ENCODE measurements around the gene TLE6.
"Not testable (repeated sequence)": the region's sequence is repeated elsewhere in the genome, so short reads cannot be mapped to it uniquely, and the experiment has no call there.

Gene TLE6

DNA sequence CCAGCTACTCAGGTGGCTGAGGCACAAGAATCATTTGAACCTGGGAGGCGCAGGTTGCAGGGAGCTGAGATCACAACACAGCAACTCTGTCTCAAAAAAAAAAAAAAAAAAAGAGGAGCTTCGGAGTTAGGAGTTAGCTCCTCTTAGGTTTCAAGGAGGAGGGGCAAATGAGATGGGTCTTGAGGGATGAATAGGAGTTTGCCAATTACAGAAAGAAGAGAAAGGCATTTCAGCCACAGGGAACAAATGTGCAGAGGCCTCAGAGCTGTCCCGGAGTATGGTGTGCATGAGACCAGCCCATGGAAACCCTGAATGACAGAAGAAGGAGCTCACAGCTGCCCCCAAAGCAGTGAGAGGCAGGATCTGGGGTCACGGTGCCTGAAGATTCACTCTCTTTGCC lies 27.2 kb downstream of the TLE6 start:
- DNase-seq: no peak

DNA sequence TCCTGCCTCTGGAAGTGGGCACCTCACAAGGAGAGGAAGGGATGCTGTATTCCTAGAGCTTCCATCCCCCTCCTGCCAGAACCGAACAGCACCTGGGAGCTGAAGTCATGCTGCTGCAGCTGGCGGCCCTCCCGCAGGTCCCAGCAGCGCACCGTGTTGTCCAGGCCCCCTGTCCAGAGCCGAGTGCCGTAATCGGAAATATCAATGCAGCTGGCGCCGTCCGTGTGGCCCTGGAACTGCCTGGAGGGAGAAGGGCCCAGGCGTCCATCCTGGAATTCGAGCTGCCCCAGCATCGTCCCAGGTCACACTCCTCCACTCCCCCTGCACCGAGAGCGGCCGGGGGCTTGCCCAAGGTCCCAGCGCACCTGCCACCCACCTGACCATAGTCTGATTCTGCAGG lies 28.0 kb downstream of the TLE6 start:
- DNase-seq: no peak

DNA sequence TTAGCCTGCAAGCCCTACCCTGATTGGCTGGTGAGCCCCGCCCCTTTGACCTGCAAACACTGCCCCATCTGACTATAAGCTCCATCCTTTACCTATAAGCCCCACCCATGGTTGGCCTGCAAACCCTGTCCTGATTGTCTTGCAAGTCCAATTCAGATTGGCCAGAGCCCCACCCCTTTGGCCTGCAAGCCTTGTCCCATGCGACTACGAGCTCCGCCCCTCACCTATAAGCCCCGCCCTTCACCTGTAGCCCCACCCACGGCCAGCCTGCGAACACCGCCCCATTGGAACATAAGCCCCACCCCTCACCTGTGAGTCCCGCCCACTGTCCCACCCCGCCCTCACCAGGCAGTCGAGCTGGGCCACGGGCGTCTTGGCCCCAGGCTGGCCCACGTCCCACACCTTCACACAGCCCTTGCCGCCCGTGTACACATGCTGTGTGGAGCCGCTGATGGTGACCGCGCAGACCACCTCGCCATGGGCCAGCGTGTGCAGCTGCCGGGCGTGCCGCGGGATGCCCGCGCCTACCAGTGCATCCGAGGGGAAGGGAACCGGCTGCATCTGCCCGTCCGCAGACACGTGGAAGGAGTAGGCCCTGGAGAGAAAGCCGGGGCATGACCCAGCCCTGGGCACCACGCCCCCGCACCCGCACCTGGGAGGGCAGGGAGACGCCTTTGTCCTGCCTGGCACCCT lies 28.9 kb downstream of the TLE6 start:
- DNase-seq: no peak

- no peak for DNase-seq
Measured at GRCh38 chr19:3007975-3008374, 30.6 kb downstream of the TLE6 start.

DNA sequence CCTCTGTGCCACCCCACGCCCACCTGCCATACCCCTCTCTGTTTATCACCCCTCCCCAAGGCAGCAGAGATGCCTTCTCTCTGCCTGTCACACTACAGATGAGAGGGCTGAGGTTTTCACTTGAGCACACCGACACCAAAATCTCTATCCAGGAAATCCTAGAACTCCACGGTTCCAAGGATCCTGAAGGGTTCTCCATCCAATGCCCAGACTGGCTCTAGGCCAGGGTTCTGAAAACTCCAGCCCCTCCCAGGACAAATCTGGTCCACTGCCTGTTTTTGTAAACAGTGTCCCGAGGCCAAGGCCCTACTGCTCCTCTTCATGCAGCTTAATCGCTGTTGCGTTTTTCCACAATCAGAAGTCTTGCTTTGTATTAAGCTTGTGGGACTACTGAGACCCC lies 31.6 kb downstream of the TLE6 start:
- DNase-seq: no peak

DNA sequence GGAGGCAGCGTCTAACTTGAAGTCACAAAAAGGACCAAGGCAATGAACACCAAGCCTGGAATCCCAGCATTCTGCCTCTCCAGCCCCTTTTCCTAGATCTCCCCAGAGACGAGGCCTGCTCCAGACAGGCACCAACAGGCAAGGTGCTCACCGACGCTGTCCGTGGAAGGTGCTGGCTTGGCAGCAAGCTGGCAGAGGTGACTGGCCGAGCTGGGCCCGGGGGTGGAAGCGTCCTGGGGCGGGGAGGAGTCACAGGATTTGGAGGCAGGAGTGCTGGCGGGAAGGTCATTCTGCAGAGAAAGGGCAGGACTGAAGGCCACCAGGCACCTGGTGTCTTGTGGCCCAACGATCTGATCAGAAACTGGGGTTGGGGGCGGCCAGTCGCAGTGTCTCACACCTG lies 33.5 kb downstream of the TLE6 start:
- DNase-seq: no peak

- not testable (repeated sequence) for DNase-seq
Measured at GRCh38 chr19:3012059-3012458, 34.7 kb downstream of the TLE6 start.

- DNase-seq: no peak
Measured at GRCh38 chr19:3012621-3013262, 35.4 kb downstream of the TLE6 start.

DNA sequence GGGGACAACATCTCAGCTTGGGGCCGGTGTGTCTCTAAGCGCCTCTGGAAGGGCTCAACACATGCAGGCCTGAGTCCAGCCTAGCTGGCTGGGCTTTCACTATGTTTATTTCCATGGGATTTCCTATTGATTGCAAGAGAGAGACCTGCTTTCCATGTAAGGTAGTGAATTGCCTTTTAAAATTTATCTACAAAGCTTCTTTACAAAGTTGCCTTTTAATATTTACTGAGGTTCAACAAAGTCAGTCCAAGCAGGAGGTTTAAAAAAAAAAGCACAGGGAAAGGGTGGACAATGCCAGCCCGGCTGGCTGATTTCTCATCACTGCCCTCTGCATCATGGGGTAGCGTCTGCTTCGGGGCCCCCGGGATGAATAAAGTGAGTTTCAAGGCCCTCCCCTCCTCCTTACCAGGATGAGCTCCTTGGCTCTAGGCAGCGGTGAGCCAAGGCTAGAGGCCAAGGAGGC lies 35.9 kb downstream of the TLE6 start:
- no peak for DNase-seq

- DNase-seq: no peak
Measured at GRCh38 chr19:3014135-3014534, 36.8 kb downstream of the TLE6 start.

- no peak for DNase-seq
Measured at GRCh38 chr19:3015126-3016057, 38.0 kb downstream of the TLE6 start.

GRCh38 chr19:3017923-3018322 lies 40.6 kb downstream of the TLE6 start:
- DNase-seq: no peak

DNA sequence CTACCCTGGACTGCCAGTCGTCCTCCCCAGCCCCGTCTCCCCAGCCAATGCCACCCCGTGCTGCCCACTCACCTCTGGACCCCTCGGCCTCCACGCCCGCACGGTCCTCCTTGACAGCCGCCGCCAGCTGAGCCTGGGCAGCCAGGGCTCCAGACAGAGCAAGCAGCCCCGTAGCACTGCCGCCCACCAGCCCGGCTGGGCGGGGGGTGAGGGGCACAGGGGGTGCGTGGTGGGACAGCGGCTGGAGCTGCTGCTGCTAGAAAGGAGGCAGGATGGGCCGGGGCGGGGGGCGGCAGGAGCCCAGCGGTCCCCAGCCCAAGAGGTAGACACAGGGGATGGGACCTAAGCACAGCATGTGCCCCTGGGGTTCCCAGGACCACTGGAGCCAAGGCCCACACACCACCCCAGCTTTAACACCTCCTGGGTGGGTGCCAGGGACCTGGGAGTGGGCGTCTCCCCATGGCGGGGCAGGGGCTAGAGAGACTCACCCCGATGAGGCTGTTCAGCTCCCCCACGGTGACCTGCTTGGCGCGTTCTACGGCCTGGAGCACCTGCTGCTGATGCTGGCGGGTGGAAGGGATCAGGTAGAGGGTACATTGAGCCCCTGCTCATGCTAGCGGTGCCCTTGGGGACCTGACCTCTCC lies 42.0 kb downstream of the TLE6 start:
- no peak for DNase-seq

DNA sequence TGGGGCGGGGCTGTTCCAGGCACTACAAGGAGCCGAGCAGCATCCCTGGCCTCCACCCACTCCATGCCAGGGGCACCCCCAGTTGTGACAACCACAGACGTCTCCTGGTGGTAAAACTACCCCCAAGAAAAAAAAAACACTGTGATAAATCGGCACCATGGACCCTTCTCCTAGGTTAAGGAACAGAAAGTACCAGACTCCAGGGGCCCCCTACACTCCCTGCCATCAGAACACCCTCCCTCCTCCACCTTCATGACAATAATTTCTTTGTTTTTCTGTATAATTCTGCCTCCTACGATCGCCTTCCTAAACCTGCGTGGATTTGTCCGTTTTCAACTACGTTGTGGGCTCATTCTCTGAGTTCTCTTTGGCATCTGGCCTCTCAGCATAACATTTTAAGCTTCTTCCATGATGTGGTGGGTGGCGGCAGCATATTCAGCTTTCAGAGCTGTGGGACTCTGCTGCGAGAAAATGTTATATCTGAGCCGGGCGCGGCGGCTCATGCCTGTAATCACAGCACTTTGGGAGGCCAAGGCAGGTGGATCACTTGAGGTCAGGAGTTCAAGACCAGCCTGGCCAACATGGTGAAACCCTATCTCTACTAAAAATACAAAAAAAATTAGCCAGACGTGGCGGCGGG lies 43.1 kb downstream of the TLE6 start:
- no peak for DNase-seq

GRCh38 chr19:3024509-3024869 lies 47.1 kb downstream of the TLE6 start:
- no peak for DNase-seq

DNA sequence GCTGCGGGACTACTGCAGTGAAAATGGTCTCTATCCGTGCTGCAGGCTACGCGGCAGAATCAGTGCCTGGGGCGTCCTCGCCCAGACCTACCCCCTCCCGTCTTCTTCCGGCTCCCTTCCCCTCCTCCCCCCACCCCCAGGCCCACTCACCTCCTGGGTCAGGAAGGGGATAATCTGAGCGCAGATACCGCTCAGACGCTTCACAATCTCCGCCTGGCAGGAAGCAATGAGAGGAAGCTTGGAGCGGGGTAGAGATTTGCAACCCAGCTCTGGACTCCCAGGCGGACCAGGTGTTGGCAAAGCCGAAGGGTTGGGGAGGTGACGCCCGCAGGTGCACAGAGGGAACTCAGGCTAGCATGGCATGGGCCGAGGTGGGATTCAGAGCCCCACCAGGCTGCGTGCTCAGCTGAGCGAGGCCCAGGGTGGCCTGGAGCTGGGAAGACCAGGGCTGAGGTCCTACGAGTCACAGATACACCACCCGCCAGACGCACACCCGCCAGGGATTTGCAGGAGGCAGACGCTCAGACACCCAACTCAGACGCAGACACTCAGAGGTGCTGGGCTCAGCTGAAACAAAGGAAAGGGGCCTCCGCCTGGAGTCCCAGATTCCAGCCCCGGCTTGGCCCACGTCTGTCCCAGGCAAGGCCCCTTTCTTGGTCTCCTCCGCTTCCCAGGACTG lies 47.6 kb downstream of the TLE6 start:
- no peak for DNase-seq

DNA sequence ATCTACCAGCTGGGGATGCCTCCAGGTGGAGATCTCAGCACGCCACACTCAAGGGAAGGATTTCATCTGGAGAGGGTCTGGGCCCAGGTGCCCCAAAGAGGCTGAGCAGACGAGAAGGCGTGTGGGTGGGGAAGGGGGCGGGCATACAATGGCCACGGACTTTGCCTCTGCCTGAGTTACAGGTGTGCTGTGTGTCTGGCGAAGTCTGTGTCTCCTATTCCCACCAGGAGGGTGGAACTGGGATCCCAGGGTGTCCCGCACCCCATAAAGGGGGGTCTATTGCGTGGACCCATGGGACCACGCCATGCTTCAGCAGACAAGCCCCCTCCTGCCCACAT lies 48.2 kb downstream of the TLE6 start:
- DNase-seq: no peak

- no peak for DNase-seq
Measured at GRCh38 chr19:3026768-3027167, 49.4 kb downstream of the TLE6 start.

- no peak for DNase-seq
Measured at GRCh38 chr19:3027292-3027691, 49.9 kb downstream of the TLE6 start.

- no peak for DNase-seq
Measured at GRCh38 chr19:3027981-3028304, 50.6 kb downstream of the TLE6 start.

DNA sequence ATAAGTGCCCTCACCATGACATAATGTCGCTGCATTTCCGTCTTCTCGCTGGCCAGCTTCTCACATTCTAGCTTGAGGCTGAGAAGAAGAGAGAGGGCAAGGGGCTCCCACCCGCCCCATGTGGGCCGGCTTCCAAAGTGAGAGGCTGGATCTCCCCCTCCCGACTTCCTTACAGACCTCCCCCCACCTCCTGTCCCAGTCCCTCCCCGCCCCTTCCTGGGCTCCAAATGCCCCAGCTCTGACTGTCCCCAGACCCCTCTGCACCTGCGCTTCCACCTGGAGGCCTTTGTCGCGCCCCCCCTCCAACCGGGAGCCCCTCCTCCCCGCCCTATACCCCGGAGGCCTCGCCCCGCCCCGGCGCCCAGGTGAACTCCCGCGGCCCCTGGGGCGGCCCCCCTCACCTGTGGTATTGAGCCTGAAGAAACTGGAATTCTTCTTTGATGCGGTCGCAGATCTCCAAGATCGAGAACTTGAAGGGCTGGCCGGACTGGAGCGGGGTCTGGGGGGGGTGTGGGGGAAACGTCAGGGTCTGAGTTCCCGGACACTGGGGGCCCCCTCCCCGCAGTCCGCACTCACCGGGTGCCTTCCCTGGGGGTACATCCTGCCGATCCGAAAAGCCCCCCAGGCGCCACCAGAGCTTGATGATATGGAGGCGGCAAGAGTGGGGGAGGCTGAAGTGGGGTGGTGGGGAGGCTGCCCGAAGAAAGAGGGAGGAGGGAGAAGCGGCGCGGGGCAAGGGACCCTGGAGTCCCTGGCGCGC lies 51.1 kb downstream of the TLE6 start:
- DNase-seq: no peak
